Measurements from ENCODE around the gene PARP11. TPM values are rescaled to one million over a fixed set of nuclear protein-coding genes. Genes with fewer than 3 reads are reported as not detected.

The PARP11 gene
- total RNA-seq: 5.1 and 6.1 TPM in 2 replicates

DNA sequence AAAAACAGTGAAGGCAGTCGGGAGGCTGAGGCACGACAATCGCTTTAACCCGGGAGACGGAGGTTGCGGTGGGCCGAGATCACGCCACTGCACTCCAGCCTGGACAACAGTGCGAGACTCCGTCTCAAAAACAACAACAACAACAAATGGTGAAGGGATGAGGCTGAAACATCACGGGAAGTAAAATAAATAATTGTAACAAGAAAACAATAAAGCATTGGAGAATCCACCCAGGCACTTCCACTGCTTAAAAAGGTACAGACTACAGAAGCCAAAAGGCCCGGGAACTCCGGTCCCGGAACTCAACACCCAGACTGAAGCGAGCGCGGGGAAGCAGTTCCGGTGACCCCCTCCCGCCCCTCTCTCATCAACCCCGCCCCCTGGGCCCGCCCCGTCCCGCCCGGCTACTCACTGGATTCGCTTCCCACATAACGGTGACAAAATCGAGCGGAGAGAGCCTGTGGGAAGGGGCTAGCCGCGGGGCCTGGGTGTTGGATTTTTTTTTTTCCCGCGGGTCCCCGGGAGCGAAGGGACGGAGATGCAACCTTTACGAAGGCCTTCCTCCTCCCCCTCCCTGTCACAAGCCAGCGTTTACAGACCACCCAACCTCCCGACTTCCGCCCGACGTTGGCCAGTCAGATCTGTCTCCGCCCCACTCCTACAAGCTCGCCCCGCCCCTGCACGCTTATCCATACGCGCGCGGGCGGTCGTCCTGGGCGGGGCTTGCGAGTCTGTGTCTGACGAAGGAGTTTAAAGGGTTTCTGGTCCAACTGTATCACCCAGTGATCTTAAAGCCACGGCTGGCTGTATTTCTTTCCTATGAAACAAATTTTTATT lies at the start of gene PARP11:
PARP11 (minus strand) TSS at position 600 of the 837 bp plus-strand sequence; CDS start at position 430, 170 bp downstream.

Other genes starting within 250 kb of the PARP11 start
- 13.2 and 22.7 TPM in 2 replicates for gene CRACR2A, start 120.3 kb downstream of the PARP11 start, total RNA-seq